B cell (primary cell): ENCODE results near the gene SLC13A4. TPM values are rescaled to one million over a fixed set of nuclear protein-coding genes. Genes with fewer than 3 reads are reported as not detected.

ENCODE experiments used
- ATAC-seq: fragments of 200-7000 bp; cut with Tn5 transposase; one replicate; pipeline ENCODE4 v1.10.0; 2021; ENCODE audit warnings: low read depth, mild to moderate bottlenecking, moderate number of reproducible peaks, moderate library complexity
- CTCF ChIA-PET: fragments of 350-600 bp; sonication (Branson Sonifier 250); formaldehyde crosslinking; loops from one replicate; lab custom pipeline; 2021; ENCODE audit warnings: antibody characterized with exemption, inconsistent platforms; lab: Charles Lee
- POLR2A ChIA-PET: fragments of 350-600 bp; sonication (Branson Sonifier 250); formaldehyde crosslinking; loops from one replicate; lab custom pipeline; 2021; ENCODE audit warnings: antibody characterized with exemption; lab: Charles Lee
- DNase-seq: peaks from one replicate; pipeline ENCODE4 v3.0.0; 2013
- H2AFZ ChIP-seq: 2 replicates; pipeline ENCODE4 v1.6.1; 2012; ENCODE audit warnings: mild to moderate bottlenecking, low read depth, low read length; ENCODE audit not compliant: insufficient read depth, poor library complexity, severe bottlenecking
- H3K27ac ChIP-seq, 2 donors: 1 replicate in 1 of 2; 2 replicates in 1 of 2; pipeline ENCODE4 v1.5.1; 2012 to 2013; ENCODE audit warnings: low read length in 2 of 2, mild to moderate bottlenecking in 2 of 2, moderate library complexity in 1 of 2
- H3K27me3 ChIP-seq, 4 experiments: fragments of 200-600 bp in 1 of 4; sonication (generic) in 1 of 4; replicated peaks in 1 of 4; 1 replicate in 2 of 4; 2 replicates in 2 of 4; pipeline versions ENCODE4 v1.6.1 to v1.7.0; 2013 to 2016; ENCODE audit warnings: low read length in 3 of 4, mild to moderate bottlenecking in 2 of 4, mixed read lengths in 1 of 4, moderate library complexity in 1 of 4; ENCODE audit not compliant: insufficient read depth in 4 of 4, control insufficient read depth in 3 of 4; ENCODE audit errors: control extremely low read depth in 1 of 4
- H3K36me3 ChIP-seq, 2 experiments: replicated peaks in 1 of 2; 1 replicate in 1 of 2; 2 replicates in 1 of 2; pipeline versions ENCODE4 v1.6.1 to v1.7.1; 2013; ENCODE audit warnings: low read length in 1 of 2; ENCODE audit not compliant: insufficient read depth in 2 of 2, control insufficient read depth in 1 of 2; ENCODE audit errors: control extremely low read depth in 1 of 2, extremely low read depth in 1 of 2
- H3K4me1 ChIP-seq, 2 donors: fragments of 200-600 bp in 1 of 2; sonication (generic) in 1 of 2; 1 replicate in 1 of 2; 2 replicates in 1 of 2; pipeline versions ENCODE4 v1.5.1 to v1.6.1; 2013 to 2017; ENCODE audit warnings: low read length in 2 of 2; ENCODE audit not compliant: control insufficient read depth in 2 of 2, insufficient read depth in 2 of 2
- H3K4me2 ChIP-seq: replicated peaks from 2 replicates; pipeline ENCODE3; 2012; ENCODE audit warnings: mild to moderate bottlenecking, low read depth, low read length; ENCODE audit not compliant: poor library complexity, severe bottlenecking
- H3K4me3 ChIP-seq, 5 experiments: fragments of 200-600 bp in 1 of 5; sonication (generic) in 1 of 5; 1 replicate in 3 of 5; 2 replicates in 2 of 5; pipeline versions ENCODE4 v1.5.1 to v1.7.0; 2011 to 2016; ENCODE audit warnings: low read length in 4 of 5, mild to moderate bottlenecking in 4 of 5, low read depth in 2 of 5, control low read depth in 1 of 5, moderate library complexity in 1 of 5; ENCODE audit not compliant: insufficient read depth in 1 of 5; ENCODE audit errors: control extremely low read depth in 1 of 5, extremely low read depth in 1 of 5
- H3K79me2 ChIP-seq: fragments of 200-600 bp; sonication (generic); one replicate; pipeline ENCODE4 v1.6.0; 2016; ENCODE audit warnings: low read length; ENCODE audit not compliant: control insufficient read depth, insufficient read depth
- H3K9ac ChIP-seq: fragments of 200-600 bp; sonication (generic); 2 replicates; pipeline ENCODE4 v1.6.1; 2017; ENCODE audit warnings: mild to moderate bottlenecking, low read length, moderate library complexity
- H3K9me3 ChIP-seq, 3 donors: one replicate each; pipeline versions ENCODE4 v1.6.1 to v1.7.1; 2013; ENCODE audit warnings: low read length in 2 of 3; ENCODE audit not compliant: control insufficient read depth in 2 of 3, insufficient read depth in 1 of 3; ENCODE audit errors: control extremely low read depth in 1 of 3
- H4K20me1 ChIP-seq: 2 replicates; pipeline ENCODE4 v1.6.0; 2012; ENCODE audit warnings: mild to moderate bottlenecking, low read length; ENCODE audit not compliant: insufficient read depth, control insufficient read depth, poor library complexity, severe bottlenecking
- H3K27ac Mint-ChIP-seq: one replicate; pipeline ENCODE4 v1.8.0; 2021; ENCODE audit warnings: mixed read lengths
- H3K27me3 Mint-ChIP-seq: one replicate; pipeline ENCODE4 v1.8.0; 2021; ENCODE audit warnings: mixed read lengths
- H3K4me1 Mint-ChIP-seq: one replicate; pipeline ENCODE4 v1.8.0; 2021; ENCODE audit warnings: mixed read lengths
- H3K4me3 Mint-ChIP-seq: one replicate; pipeline ENCODE4 v1.8.0; 2021; ENCODE audit warnings: mixed read lengths
- H3K9me3 Mint-ChIP-seq: one replicate; pipeline ENCODE4 v1.8.0; 2022; ENCODE audit warnings: mixed read lengths; ENCODE audit not compliant: insufficient read depth
- CTCF ChIP-seq: fragments of 200-600 bp; IDR thresholded peaks from one replicate; pipeline ENCODE4 v1.8.0; 2022; ENCODE audit warnings: antibody characterized with exemption, mild to moderate bottlenecking
- EZH2 ChIP-seq: IDR thresholded peaks from 2 replicates; pipeline ENCODE4 v1.6.1; 2012; ENCODE audit warnings: borderline replicate concordance, low read depth, mild to moderate bottlenecking, moderate library complexity, low read length; ENCODE audit not compliant: insufficient read depth, poor library complexity, severe bottlenecking
- WGBS: methylation state at CpG from one replicate; pipeline ENCODE4 v1.1.5; 2013; ENCODE audit warnings: missing lambda C conversion rate; ENCODE audit not compliant: insufficient coverage; 5-methylcytosine and 5-hydroxymethylcytosine counted together
- intact Hi-C: fragments of 100-400 bp; cut with micrococcal nuclease; formaldehyde crosslinking; loops from one replicate; pipeline ENCODE4 v1.10.0; 2022
- polyA plus RNA-seq: library from polyadenylated mRNA; depleted of rRNA; stranded (reverse); fragments of >200 nt; gene quantifications from 2 replicates; pipeline ENCODE4 v1.2.3, GENCODE V29; 2012
- total RNA-seq, 2 donors: library from RNA; stranded (reverse); fragments of 120-200 nt in 1 of 2; gene quantifications; 1 replicate in 1 of 2; 2 replicates in 1 of 2; pipeline versions ENCODE4 v1.2.3 to v1.2.4, GENCODE V29; 2013 to 2022

Gene SLC13A4
- total and polyA plus RNA-seq, 2 donors (not counting 1 experiment from before 2014, with no cell fraction given): not detected

DNA sequence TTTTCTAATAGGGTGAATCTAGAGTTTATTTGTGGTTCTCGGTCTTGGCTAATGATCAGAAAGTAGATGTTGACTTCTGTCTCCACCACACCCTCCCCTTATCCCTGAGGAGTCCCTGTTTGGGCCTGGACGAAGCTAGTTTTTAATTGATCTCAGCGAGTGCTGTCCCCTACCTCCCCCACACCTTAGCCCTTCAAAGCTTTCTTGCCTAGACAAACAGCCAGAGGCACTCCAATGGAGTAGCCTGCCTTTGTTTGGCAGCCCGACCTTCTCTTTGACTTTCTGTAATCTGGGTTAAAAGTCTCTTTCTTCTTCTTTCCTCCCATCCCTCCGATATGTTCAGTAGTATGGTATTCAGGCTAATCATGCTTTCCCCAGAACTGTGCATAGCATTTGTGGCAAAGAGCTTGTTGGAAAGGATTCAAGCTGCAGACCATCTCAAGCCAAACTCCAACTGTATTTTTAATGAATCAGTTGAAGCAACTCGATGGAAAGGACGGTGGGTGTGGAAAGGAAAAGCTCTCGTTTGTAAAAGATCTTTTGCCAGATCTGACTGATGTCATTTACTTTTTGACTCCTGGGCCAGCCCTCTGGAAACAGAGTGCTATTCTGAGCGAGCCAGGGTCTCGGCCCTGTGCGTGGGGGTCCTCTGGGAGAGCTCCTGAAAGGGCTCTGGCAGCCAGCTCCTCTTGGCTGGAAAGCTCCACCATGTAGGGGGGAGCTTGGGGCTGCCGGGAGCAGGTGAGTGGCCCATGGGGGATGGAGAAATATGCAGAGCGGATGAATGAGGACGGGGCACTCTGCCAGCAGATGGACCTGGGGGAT lies 16.1 kb upstream of the SLC13A4 start:
- WGBS: 85% methylated on average over 9 of the region's 14 CpGs
- no peak overlapping the region for H3K9ac ChIP-seq

More for the DNA sequence above, 16.1 kb upstream of the SLC13A4 start:
- no peak overlapping the region for H3K4me2 ChIP-seq
- H3K79me2 ChIP-seq: no peaks in the 10 kb centered on the region
- no peak overlapping the region for H3K4me3 ChIP-seq
- POLR2A ChIA-PET: no interaction called here
- no peak overlapping the region for H2AFZ ChIP-seq
- CTCF ChIA-PET: interaction anchor here (0.8 kb wide), 1 partner anchor 9 kb away, joined by 3 read pairs; no protein-coding TSS in a partner anchor
- H3K27me3 Mint-ChIP-seq: peaks cover 10% of the 10 kb centered on the region
- H3K9me3 Mint-ChIP-seq: no peaks in the 10 kb centered on the region
- DNase-seq (no peak), ATAC-seq (no peak)
- TF ChIP-seq EZH2 (no peak), CTCF (no peak)
- H3K36me3 ChIP-seq: no peaks in the 10 kb centered on the region
- H4K20me1 ChIP-seq: no peaks in the 10 kb centered on the region
- H3K4me1 Mint-ChIP-seq: no peaks in the 10 kb centered on the region
- H3K4me1 ChIP-seq: no peaks in the 10 kb centered on the region
- intact Hi-C loops: no loop called here
- no peak overlapping the region for H3K27ac Mint-ChIP-seq
- H3K27ac ChIP-seq: no peak overlapping the region
- H3K4me3 Mint-ChIP-seq: no peak overlapping the region
- no peaks in the 10 kb centered on the region for H3K27me3 ChIP-seq
- no peaks in the 10 kb centered on the region for H3K9me3 ChIP-seq
